H1 (cell line): Measurements from ENCODE around the gene RAD51B. TPM values are rescaled to one million over a fixed set of nuclear protein-coding genes. Genes with fewer than 3 reads are reported as not detected.

Source experiments
- CTCF ChIA-PET: fragments of 300-600 bp; sonication (Branson Sonifier 250); formaldehyde crosslinking; loops from one replicate; lab custom pipeline; 2021; ENCODE audit not compliant: partially characterized antibody; lab: Charles Lee
- POLR2A ChIA-PET: fragments of 300-600 bp; sonication (Branson Sonifier 250); formaldehyde crosslinking; loops from one replicate; lab custom pipeline; 2021; ENCODE audit warnings: inconsistent platforms; ENCODE audit not compliant: partially characterized antibody; lab: Charles Lee
- DNase-seq, 2 experiments: peaks; one replicate each; pipeline versions ENCODE4 v3.0.0 to v3.0.0-alpha.2; 2010 to 2022; ENCODE audit warnings: low spot score in 2 of 2, low read depth in 1 of 2, mixed read lengths in 1 of 2
- FAIRE-seq: peaks from 2 replicates; lab custom pipeline; 2011; peaks lifted over from hg19 to GRCh38; lab: Jason Lieb, UNC
- H2AFZ ChIP-seq: 2 replicates; pipeline ENCODE4 v1.8.1; 2012; ENCODE audit warnings: low read length, inconsistent platforms
- H2AK5ac ChIP-seq: 2 replicates; pipeline ENCODE4 v1.6.1; 2013; ENCODE audit warnings: low read depth, low read length
- H2BK120ac ChIP-seq: replicated peaks from 2 replicates; pipeline ENCODE3; 2013; ENCODE audit warnings: low read depth, low read length, inconsistent platforms
- H2BK12ac ChIP-seq: 2 replicates; pipeline ENCODE4 v1.6.1; 2013; ENCODE audit warnings: low read depth, low read length
- H2BK15ac ChIP-seq: 2 replicates; pipeline ENCODE4 v1.6.1; 2013; ENCODE audit warnings: low read length
- H2BK20ac ChIP-seq: 2 replicates; pipeline ENCODE4 v1.6.1; 2013; ENCODE audit warnings: low read length
- H2BK5ac ChIP-seq: 2 replicates; pipeline ENCODE4 v1.6.1; 2013; ENCODE audit warnings: low read depth, low read length
- H3K14ac ChIP-seq: 2 replicates; pipeline ENCODE4 v1.6.1; 2013; ENCODE audit warnings: inconsistent platforms; ENCODE audit not compliant: insufficient read length
- H3K18ac ChIP-seq: 2 replicates; pipeline ENCODE4 v1.6.1; 2013; ENCODE audit warnings: low read length; ENCODE audit errors: extremely low read depth
- H3K23ac ChIP-seq: 2 replicates; pipeline ENCODE4 v1.6.1; 2013; ENCODE audit warnings: inconsistent platforms; ENCODE audit not compliant: insufficient read length
- H3K23me2 ChIP-seq: 2 replicates; pipeline ENCODE4 v1.6.1; 2013; ENCODE audit warnings: low read depth, low read length
- H3K27ac ChIP-seq: 2 replicates; pipeline ENCODE4 v1.6.1; 2011; ENCODE audit warnings: low read depth, low read length, inconsistent platforms
- H3K27me3 ChIP-seq, 4 experiments: replicated peaks in 1 of 4; 1 replicate in 1 of 4; 2 replicates in 3 of 4; pipeline versions ENCODE4 v1.6.1 to v1.8.1; 2011 to 2013; ENCODE audit warnings: low read length in 3 of 4, mild to moderate bottlenecking in 3 of 4, inconsistent platforms in 2 of 4, mixed read lengths in 2 of 4, moderate library complexity in 1 of 4; ENCODE audit not compliant: control insufficient read depth in 3 of 4, insufficient read depth in 3 of 4; ENCODE audit errors: extremely low read depth in 1 of 4
- H3K36me3 ChIP-seq, 4 experiments: 2 replicates each; pipeline versions ENCODE4 v1.6.1 to v1.8.1; 2011 to 2013; ENCODE audit warnings: mild to moderate bottlenecking in 4 of 4, low read length in 3 of 4, moderate library complexity in 2 of 4, control low read depth in 1 of 4, inconsistent platforms in 1 of 4; ENCODE audit not compliant: insufficient read depth in 4 of 4, control insufficient read depth in 2 of 4
- H3K4ac ChIP-seq: replicated peaks from 2 replicates; pipeline ENCODE3; 2013; ENCODE audit warnings: low read length, low read depth, mixed read lengths, inconsistent platforms; ENCODE audit not compliant: insufficient read length
- H3K4me1 ChIP-seq, 4 experiments: replicated peaks in 1 of 4; 1 replicate in 1 of 4; 2 replicates in 3 of 4; pipeline versions ENCODE4 v1.6.1 to v1.8.1; 2011 to 2013; ENCODE audit warnings: low read length in 3 of 4, inconsistent platforms in 2 of 4, mixed read lengths in 1 of 4; ENCODE audit not compliant: insufficient read depth in 4 of 4, control insufficient read depth in 3 of 4
- H3K4me2 ChIP-seq, 2 experiments: 2 replicates each; pipeline versions ENCODE4 v1.6.1 to v1.8.1; 2011 to 2013; ENCODE audit warnings: low read depth in 2 of 2, low read length in 2 of 2, control low read depth in 1 of 2, inconsistent platforms in 1 of 2, mild to moderate bottlenecking in 1 of 2; ENCODE audit not compliant: insufficient read depth in 1 of 2
- H3K4me3 ChIP-seq, 4 experiments: fragments of 200-600, 300-600 bp in 1 of 4; sonication (generic), shearing (Covaris generic), sonication (Bioruptor Twin) in 1 of 4; 2 replicates each; pipeline versions ENCODE4 v1.5.1 to v1.8.1; 2011 to 2016; ENCODE audit warnings: low read length in 4 of 4, low read depth in 3 of 4, control low read depth in 2 of 4, inconsistent platforms in 2 of 4, mild to moderate bottlenecking in 2 of 4, mixed read lengths in 1 of 4, moderate library complexity in 1 of 4; ENCODE audit not compliant: insufficient read depth in 2 of 4; ENCODE audit errors: extremely low read depth in 1 of 4
- H3K56ac ChIP-seq: replicated peaks from 2 replicates; pipeline ENCODE3; 2013; ENCODE audit warnings: low read depth, mild to moderate bottlenecking, mixed read lengths, low read length, inconsistent platforms; ENCODE audit not compliant: insufficient read length
- H3K79me1 ChIP-seq: 2 replicates; pipeline ENCODE4 v1.6.1; 2013; ENCODE audit warnings: low read depth, low read length, control low read depth
- H3K79me2 ChIP-seq, 2 experiments: 2 replicates each; pipeline versions ENCODE4 v1.6.1 to v1.8.1; 2012 to 2013; ENCODE audit warnings: low read length in 2 of 2, mild to moderate bottlenecking in 2 of 2, inconsistent platforms in 1 of 2; ENCODE audit not compliant: insufficient read depth in 2 of 2, control insufficient read depth in 1 of 2
- H3K9ac ChIP-seq, 4 experiments: replicated peaks in 1 of 4; 1 replicate in 1 of 4; 2 replicates in 3 of 4; pipeline versions ENCODE4 v1.6.1 to v1.8.1; 2011 to 2013; ENCODE audit warnings: low read depth in 3 of 4, low read length in 3 of 4, control low read depth in 2 of 4, mild to moderate bottlenecking in 2 of 4, moderate library complexity in 2 of 4, inconsistent platforms in 1 of 4; ENCODE audit errors: extremely low read depth in 1 of 4
- H3K9me3 ChIP-seq, 2 experiments: 2 replicates each; pipeline versions ENCODE4 v1.6.1 to v1.8.1; 2012 to 2013; ENCODE audit warnings: mild to moderate bottlenecking in 2 of 2, moderate library complexity in 2 of 2, control low read depth in 1 of 2, inconsistent platforms in 1 of 2, low read depth in 1 of 2, low read length in 1 of 2, mixed read lengths in 1 of 2; ENCODE audit not compliant: insufficient read depth in 2 of 2
- H4K20me1 ChIP-seq, 2 experiments: replicated peaks in 1 of 2; 2 replicates each; pipeline versions ENCODE3 to v1.8.1; 2011 to 2013; ENCODE audit warnings: inconsistent platforms in 2 of 2, low read length in 2 of 2, mild to moderate bottlenecking in 1 of 2; ENCODE audit not compliant: insufficient read depth in 2 of 2, control insufficient read depth in 1 of 2
- H4K5ac ChIP-seq: 2 replicates; pipeline ENCODE4 v1.6.1; 2013; ENCODE audit warnings: low read length, low read depth, mixed read lengths, inconsistent platforms; ENCODE audit not compliant: insufficient read length
- H4K8ac ChIP-seq: 2 replicates; pipeline ENCODE4 v1.8.0; 2013; ENCODE audit warnings: mild to moderate bottlenecking, moderate library complexity, low read length, inconsistent platforms; ENCODE audit not compliant: insufficient read depth; ENCODE audit errors: extremely low read depth
- H4K91ac ChIP-seq: replicated peaks from 2 replicates; pipeline ENCODE3; 2013; ENCODE audit warnings: low read length, mixed read lengths, inconsistent platforms; ENCODE audit not compliant: insufficient read length
- ATF2 ChIP-seq: IDR thresholded peaks from 2 replicates; pipeline ENCODE4 v1.6.1; 2012; ENCODE audit warnings: low read length, inconsistent platforms
- CEBPB ChIP-seq: IDR thresholded peaks from 2 replicates; pipeline ENCODE4 v1.6.1; 2012; ENCODE audit warnings: low read depth, low read length
- CREB1 ChIP-seq: IDR thresholded peaks from 2 replicates; pipeline ENCODE4 v1.6.1; 2012; ENCODE audit warnings: inconsistent platforms
- HDAC6 ChIP-seq: IDR thresholded peaks from one replicate; pipeline ENCODE4 v1.7.1; 2012; ENCODE audit warnings: low read depth, mild to moderate bottlenecking, inconsistent platforms, low read length, moderate library complexity
- NRF1 ChIP-seq: IDR thresholded peaks from 2 replicates; pipeline ENCODE4 v1.6.1; 2011; ENCODE audit warnings: mild to moderate bottlenecking, low read depth, low read length, improper control_type of control experiment
- PHF8 ChIP-seq: fragments of 200-600 bp; sonication (generic); conservative IDR thresholded peaks from 2 replicates; pipeline ENCODE4 v1.7.1; 2012; ENCODE audit warnings: low read depth, mild to moderate bottlenecking, inconsistent platforms, low read length, moderate library complexity
- RFX5 ChIP-seq: IDR thresholded peaks from 2 replicates; pipeline ENCODE4 v1.6.1; 2011; ENCODE audit warnings: low read depth, low read length, improper control_type of control experiment, borderline replicate concordance
- RXRA ChIP-seq: IDR thresholded peaks from 2 replicates; pipeline ENCODE4 v1.6.1; 2011; ENCODE audit warnings: low read depth, mild to moderate bottlenecking, low read length, moderate library complexity; ENCODE audit not compliant: insufficient read depth
- WGBS, 2 experiments: shearing (Covaris generic) in 1 of 2; methylation state at CpG; one replicate each; pipeline versions ENCODE4 v1.1.6 to v1.1.7; 2013 to 2015; ENCODE audit warnings: low lambda C conversion rate in 2 of 2, mixed read lengths in 2 of 2, inconsistent platforms in 1 of 2, low coverage in 1 of 2, missing lambda C conversion rate in 1 of 2; ENCODE audit not compliant: insufficient replicate concordance in 2 of 2, insufficient coverage in 1 of 2, insufficient read length in 1 of 2; ENCODE audit errors: extremely low coverage in 1 of 2, missing lambda C conversion rate in 1 of 2; 5-methylcytosine and 5-hydroxymethylcytosine counted together
- polyA plus RNA-seq, 7 experiments: library from polyadenylated mRNA; depleted of rRNA in 3 of 7; stranded (reverse) in 5 of 7; unstranded in 2 of 7; fragments of >200 nt in 5 of 7; fragments of 200-250 nt in 2 of 7; gene quantifications; 1 replicate in 5 of 7; 2 replicates in 1 of 7; 4 replicates in 1 of 7; pipeline versions ENCODE4 v1.2.1 to v1.2.3, GENCODE V29; 2011 to 2013; ENCODE audit warnings: missing spikeins in 2 of 7, mixed read lengths in 2 of 7
- total RNA-seq: library from RNA; stranded (reverse); fragmentation: NEBNext Ultra II Directional; extraction: Animal tissue kit (Norgen Biotek cat#: 25700); gene quantifications from 2 replicates; pipeline ENCODE4 v1.2.1, GENCODE V29; 2021
- TF ChIP-seq, protein P1 (sequence below): IDR thresholded peaks from 2 replicates; pipeline ENCODE4 v1.6.1; 2011; ENCODE audit warnings: low read depth, mild to moderate bottlenecking, low read length; ENCODE audit not compliant: insufficient read depth

The RAD51B gene
- total and polyA plus RNA-seq, 2 of the 8 experiments (the other 6 are each of a cell fraction or from before 2014, with no cell fraction given) = 3.9 to 14.9 TPM

- ChIA-PET CTCF (interaction anchor here (0.9 to 1.4 kb wide), 6 partner anchors 10 to 501 kb away, joined by 3 to 5 read pairs (median 4); no protein-coding TSS in a partner anchor), POLR2A (interaction anchor here (2.3 kb wide), 1 partner anchor 351 kb away, joined by 8 read pairs; no protein-coding TSS in a partner anchor)
- FAIRE-seq = no peak
These were observed 625.0 kb downstream of the RAD51B start for GRCh38 chr14:68444449-68445168.

More at GRCh38 chr14:68444449-68445168, 625.0 kb downstream of the RAD51B start:
- TF ChIP-seq NRF1 = no peak
- no peak for TF ChIP-seq ATF2
- no peak for TF ChIP-seq HDAC6
- no peak for TF ChIP-seq RFX5
- TF ChIP-seq PHF8 = no peak
- TF ChIP-seq, protein P1, sequence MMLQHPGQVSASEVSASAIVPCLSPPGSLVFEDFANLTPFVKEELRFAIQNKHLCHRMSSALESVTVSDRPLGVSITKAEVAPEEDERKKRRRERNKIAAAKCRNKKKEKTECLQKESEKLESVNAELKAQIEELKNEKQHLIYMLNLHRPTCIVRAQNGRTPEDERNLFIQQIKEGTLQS = no peak
- TF ChIP-seq CREB1 = no peak
- TF ChIP-seq RXRA = no peak
- TF ChIP-seq CEBPB = no peak
- no peak overlapping the region for H3K14ac ChIP-seq
- H3K27ac ChIP-seq = no peak overlapping the region
- H3K56ac ChIP-seq = no peak overlapping the region
- no peak overlapping the region for H2BK5ac ChIP-seq
- no peak overlapping the region for H2BK20ac ChIP-seq
- H3K9me3 ChIP-seq = no peaks in the 10 kb centered on the region
- no peaks in the 10 kb centered on the region for H3K23me2 ChIP-seq
- no peak overlapping the region for H2BK120ac ChIP-seq
- H4K8ac ChIP-seq = no peak overlapping the region
- H3K4me3 ChIP-seq = no peak overlapping the region
- H3K4ac ChIP-seq = no peak overlapping the region
- no peaks in the 10 kb centered on the region for H3K36me3 ChIP-seq
- no peaks in the 10 kb centered on the region for H3K79me2 ChIP-seq
- no peak overlapping the region for H2AFZ ChIP-seq
- no peak overlapping the region for H3K18ac ChIP-seq
- H2BK15ac ChIP-seq = no peak overlapping the region
- H3K23ac ChIP-seq = no peak overlapping the region
- peaks cover 0 to 5% (median 3%) of the 10 kb centered on the region in 4 experiments; a peak in 5 of 7 replicates for H3K4me1 ChIP-seq
- WGBS, 2 experiments = 81% methylated on average over 2 of the region's 2 CpGs; no CpG with 5 or more reads in 1 of the 2 experiments
- H3K4me2 ChIP-seq = no peak overlapping the region
- no peak overlapping the region for H3K9ac ChIP-seq
- DNase-seq = no peak
- H3K27me3 ChIP-seq = no peaks in the 10 kb centered on the region
- H2AK5ac ChIP-seq = no peak overlapping the region
- no peaks in the 10 kb centered on the region for H3K79me1 ChIP-seq
- H4K5ac ChIP-seq = no peak overlapping the region
- H4K20me1 ChIP-seq = no peaks in the 10 kb centered on the region
- no peak overlapping the region for H2BK12ac ChIP-seq
- H4K91ac ChIP-seq = no peak overlapping the region
